GM19193 (cell line): Measurements from ENCODE around the gene SMOC1.

Experiments
- POLR2A ChIP-seq: IDR thresholded peaks from 4 replicates; pipeline ENCODE4 v1.6.1; 2011; ENCODE audit not compliant: insufficient read depth, insufficient read length; ENCODE audit errors: extremely low read depth

Gene SMOC1

DNA sequence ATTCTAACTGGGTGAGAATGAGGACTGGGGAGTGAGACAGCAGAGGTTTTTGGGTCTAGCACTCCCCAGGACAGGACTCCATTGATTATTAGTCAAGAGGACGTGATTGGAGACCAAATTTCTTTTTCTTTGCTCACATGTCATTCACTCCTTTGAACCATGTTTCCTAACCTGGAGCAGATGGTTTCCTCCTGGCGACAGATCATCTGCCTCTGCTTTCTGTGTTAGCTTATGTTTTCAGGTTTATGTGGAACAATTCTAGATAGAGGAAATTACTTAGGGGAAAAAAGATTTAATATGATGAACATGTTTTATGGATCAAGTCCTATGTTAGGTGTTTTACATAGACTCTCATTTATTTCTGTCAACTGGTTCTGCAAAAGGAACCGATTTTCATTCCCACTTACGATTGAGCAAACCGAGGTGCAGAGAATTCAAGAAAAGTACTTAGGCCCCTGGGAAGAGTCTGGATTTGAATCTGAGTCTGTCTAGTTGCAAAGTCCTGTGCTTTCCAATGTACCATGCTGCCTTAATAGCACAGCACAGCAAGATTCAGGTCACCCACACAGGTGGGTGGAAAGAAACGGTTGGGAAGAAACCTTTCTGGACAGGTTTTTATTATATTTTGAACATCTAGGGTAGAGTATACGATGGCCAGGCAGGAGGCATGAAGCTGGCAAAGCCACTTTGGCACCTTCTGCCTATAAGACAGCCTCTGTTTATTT is 30.8 kb downstream of the SMOC1 start:
- no peak for TF ChIP-seq POLR2A

DNA sequence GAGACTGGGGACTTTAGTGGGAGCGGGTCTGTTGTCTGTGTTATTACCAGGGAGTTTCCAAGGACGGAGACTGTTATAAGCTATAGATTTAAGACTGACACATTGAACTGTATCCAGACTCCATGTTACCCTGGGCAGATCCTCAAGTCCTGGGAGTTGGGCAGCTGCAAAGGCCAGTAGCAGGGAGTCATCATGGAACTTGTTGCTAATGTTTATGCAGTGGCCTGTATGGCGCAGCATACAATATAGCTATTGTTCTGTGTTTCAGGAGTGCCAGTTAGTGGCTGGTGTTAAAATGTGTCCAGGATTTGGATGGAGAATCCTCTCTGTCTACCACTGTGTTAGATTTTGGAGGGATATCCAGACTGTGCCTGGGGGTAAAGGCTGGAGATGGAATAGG is 31.7 kb downstream of the SMOC1 start:
- no peak for TF ChIP-seq POLR2A

DNA sequence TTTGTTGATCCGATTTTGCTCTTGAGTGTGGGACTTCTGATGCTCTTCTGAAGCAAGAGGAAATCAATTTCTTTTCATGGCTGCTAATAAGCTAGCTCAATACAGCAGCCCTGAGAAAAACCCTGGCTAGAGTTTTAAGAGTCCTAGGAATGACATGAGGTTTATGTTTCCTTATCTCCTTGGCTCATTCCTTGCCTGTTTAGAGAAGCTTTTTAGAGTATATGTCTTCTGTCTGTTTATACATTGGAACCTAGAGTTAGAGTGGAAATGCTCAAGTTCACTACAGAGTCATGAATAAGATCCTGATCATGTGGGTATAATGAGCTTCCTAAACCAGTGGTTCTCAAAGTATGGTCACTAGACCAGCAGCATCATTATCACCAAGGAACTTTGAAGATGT is 34.5 kb downstream of the SMOC1 start:
- TF ChIP-seq POLR2A, result no peak

DNA sequence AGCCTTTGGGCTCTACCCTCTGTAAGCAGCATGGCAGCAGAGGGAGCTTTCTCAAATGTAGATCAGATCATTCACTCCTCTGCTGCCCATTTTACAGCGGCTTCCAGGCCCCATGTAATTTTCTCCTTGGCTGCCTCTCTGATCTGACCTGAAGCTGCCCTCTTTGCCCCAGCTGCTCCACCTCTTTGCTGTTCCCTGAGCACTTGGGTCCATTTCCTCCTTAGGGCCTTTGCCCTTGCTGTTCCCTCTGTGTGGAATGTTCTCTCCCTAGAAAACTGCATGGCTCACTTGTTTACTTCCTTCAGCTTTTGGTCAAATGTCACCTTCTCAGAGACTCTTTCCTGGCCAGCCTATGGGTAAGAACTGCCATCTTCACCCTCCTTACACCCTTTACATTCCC is 37.2 kb downstream of the SMOC1 start:
- TF ChIP-seq POLR2A, result no peak

DNA sequence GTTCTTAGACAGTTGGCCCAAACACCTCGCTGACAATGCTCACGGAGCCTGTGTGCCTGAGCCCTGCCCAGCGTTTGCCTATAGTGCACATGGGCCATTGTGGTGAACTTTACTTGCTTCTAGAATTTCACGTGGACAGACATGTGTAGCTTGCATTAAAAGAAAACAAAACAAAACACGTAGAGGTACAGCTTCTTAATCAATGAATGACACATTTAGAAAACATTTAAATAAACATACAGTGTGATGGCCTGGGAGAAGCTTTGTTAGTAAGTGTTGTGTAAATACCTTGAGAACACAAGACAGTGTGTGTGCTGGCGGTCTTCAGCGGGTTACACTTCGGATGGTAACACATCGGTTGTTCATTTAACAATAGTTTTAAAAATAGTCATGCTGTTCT is 38.1 kb downstream of the SMOC1 start:
- TF ChIP-seq POLR2A, result no peak

DNA sequence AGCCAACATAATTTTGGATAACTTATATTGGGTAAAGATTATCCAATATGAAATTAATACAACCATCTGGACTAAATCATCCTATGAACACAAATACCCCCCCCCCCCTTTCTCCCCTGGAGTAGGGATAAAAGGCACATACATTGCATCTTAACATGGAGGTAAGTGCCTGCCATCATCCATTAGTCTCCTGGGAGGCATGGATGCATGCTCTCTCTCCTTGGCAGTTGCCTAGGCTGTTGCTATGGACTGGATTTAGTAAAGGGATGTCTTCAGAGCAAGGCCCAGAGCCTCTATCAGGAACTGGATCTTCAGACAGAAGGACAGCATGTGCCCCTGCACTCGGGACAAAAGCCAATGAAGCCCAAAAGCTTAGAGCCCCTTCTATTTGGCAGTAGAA is 40.6 kb downstream of the SMOC1 start:
- TF ChIP-seq POLR2A, result no peak

DNA sequence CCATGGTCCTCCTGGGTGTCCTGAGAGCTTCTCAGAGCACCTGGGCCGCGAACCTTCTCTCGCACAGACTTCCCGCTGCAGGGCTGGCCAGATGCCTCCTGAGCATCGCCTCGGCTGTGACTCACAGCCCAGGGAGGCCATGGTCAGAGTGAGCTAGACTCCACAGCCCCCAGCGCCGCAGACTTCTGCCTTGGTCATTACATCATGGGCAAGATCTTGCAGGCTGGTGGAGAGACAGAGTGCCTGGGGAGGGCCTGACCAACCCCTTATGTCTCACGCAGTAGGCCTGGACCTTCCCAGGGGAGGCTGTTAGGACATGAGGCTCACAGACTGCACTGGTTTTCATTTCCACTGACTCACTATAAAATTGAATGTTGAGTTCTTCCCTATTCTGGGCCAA is 41.8 kb downstream of the SMOC1 start:
- no peak for TF ChIP-seq POLR2A

DNA sequence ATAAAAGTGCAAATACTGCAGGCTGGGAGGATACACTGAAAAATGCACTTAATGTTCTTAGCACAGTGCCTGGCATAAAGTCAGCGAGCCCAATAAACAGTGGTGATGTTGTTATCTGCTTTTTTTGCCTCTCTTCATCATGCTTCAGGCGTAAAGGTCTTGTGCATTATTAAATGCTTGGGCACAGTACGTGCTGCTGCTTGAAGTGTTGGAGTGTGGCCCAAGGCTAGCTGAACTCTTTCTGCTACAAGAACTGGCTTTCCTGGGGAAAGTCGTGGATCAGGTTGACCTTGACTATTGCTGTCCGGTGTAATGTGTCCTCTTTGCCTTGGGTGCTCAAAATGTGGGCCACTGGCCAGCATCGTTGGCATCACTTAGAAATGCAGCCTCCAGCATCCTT is 43.0 kb downstream of the SMOC1 start:
- TF ChIP-seq POLR2A, result no peak

DNA sequence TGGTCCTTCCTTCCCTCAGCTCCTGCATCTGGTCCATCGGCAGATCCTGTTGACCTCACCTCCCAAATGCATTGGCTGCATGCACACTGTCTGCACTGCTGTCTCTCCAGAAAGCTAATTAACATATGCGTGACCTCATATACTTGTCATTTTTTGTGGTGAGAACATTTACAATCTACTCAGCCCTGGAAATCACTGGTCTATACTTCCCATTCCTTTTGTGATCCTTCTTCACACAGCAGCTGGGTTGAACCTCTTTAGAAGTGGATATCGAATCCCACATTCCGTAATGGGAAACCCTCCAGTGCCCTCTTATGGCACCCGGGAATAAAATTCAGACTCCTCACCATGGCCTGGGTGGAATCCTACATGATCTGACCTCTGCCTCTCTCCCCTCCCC is 45.0 kb downstream of the SMOC1 start:
- no peak for TF ChIP-seq POLR2A

DNA sequence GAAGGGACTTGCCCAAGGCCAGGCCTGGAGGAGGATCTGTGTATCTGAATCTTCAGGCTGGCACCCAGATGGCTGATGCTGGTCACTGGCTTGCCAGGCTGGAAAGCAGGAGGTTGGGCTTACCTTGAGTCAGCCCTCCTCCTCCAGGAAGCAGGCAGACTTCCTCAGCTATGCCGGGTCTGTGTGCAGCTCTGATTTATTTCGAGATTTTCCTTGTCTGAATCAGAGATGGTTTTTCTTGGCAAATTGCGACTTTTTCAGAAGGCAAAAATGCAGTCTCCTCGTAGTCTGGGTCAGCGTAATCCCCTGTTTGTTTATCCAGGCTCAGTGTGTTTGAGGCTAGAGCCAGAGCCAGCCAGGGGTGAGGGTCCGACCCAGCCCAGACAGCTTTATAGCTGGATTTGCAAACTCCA is 48.9 kb downstream of the SMOC1 start:
- TF ChIP-seq POLR2A, result no peak

DNA sequence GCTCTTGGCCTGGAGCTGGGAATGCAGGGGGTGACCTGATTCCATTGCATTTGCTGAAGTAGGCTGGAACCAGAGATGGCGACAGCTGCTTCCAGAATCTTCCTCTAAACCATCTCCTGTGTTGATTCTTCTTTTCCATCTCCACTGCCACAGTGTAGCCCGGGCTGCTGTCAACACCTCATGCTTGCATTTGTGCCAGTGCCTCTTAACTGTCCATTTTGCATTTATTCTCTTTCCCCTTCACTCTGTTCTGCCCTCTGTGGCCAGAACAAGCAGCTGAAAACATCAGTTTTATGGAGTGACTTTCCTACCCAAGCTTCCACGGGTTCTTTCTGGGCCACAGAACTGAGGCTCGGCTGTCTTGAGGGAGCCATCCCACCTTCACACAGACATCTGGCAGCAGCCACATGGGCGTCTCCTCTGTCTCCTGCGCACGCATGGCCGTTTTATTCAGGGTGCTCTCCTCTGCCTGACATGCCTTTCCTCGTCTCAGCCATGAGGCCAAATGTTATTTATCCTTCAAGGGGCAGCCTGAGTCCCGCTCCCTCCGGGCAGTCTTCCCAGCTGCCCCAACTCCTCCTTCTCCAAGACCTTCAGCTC is 51.7 kb downstream of the SMOC1 start:
- TF ChIP-seq POLR2A, result no peak

DNA sequence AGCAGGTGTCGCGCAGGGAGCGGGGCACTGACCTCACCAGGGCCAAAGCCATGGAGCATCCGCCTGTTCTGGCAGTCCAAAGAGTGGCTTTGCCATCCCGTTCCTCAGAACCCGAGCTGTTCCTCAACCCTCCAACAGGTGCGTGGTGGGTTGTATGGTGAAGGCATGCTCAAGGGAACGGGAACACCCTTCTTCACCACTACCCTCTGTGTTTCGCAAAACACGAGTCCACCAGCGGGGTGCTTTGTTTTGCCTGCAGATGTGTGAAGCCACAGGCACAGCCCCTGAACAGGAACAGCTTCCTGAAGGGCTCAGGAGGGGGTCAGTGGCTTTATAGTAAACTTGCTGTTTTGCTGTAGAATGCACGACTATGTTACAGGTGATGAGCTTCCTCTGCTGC is 52.7 kb downstream of the SMOC1 start:
- no peak for TF ChIP-seq POLR2A

DNA sequence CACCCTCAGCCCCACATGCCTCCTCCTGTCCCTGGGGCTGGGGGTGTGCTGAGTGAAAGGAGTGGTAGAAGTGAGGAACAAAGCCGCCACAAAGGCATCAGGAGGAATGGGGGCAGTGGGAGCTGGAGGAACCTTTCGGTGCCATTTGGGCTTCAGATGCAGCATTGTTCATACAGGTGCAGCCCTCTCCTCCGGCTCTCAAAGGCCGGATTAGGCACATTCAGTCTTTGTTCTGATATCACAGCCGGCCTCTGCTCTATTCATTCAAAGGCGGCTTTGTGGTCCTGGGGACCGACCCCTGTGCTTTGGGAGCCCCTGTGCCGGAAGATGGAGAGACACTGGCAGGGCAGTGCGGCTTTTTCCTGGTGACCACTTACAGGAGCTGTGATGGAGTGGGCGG is 53.2 kb downstream of the SMOC1 start:
- TF ChIP-seq POLR2A, result no peak

DNA sequence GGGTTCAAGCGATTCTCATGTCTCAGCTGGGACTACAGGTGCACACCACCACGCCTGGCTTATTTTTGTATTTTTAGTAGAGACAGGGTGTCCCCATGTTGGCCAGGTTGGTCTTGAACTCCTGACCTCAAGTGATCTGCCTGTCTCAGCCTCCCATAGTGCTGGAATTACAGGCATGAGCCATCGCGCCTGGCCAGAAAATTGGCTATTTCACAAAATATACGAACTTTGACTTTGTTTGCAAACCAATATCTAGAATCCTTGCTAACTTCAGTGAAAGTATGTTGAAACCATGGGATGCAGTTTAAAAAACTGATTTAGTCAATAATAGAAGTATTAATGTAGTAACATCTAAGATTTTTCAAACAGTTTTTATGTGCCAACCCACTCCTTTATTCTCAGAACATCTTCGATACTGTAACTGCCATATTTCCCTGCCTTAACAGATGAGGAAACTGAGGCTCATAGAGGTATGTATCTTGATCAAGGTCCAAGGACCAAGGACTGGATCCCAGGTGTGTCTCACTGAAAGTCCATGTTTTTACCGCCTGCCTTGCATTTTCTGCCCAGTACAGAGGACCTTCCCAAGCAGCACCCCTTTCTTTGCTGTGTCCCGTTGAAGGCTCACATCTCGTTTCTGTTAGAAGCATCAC is 54.5 kb downstream of the SMOC1 start:
- TF ChIP-seq POLR2A, result no peak

DNA sequence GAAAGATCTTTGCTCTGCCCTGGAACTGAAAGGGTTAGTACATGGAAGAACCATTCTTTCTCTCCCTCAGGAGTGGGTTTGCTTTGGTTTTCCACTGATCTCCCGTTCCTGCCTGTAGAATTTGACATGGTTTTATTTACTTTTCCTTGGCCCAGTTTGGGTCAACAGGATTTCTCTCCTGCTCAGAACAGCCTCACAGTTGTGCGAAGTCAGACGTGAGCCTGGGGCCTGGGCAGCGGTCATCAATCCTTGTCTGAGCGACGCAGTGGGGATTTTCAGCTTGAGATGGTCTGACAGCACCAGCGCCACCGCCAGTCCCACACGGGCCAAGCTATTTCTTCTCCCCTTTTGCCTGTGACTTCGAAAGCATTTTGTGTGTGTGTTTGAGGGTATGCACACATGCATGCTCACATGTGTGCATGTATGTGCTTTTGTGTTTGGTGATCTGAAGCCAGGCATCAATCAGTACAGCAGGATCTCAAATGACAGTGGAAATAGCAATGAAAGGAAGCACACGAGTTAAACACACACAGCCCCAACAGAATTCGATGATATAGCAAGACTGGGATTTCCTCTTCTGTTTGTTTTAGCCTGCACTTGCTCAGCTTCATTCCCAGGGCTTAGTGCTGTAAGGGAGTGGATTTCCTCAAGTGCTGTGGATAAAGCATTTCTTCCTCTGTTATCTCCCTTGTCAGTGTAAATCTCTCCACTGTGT is 58.3 kb downstream of the SMOC1 start:
- no peak for TF ChIP-seq POLR2A
